Activated naive CD8-positive, alpha-beta T cell treated with anti-CD3 and anti-CD28 coated beads for 36 hours (primary cell): ENCODE measurements around the gene IREB2. TPM values are rescaled to one million over a fixed set of nuclear protein-coding genes. Genes with fewer than 3 reads are reported as not detected.

Experiments used
- DNase-seq: peaks from one replicate; pipeline ENCODE4 v3.0.0; 2021
- H3K27ac Mint-ChIP-seq: one replicate; pipeline ENCODE4 v1.8.0; 2022; ENCODE audit warnings: mild to moderate bottlenecking, moderate library complexity, mixed read lengths
- H3K27me3 Mint-ChIP-seq: one replicate; pipeline ENCODE4 v1.8.0; 2022; ENCODE audit warnings: mild to moderate bottlenecking, mixed read lengths
- H3K36me3 Mint-ChIP-seq: one replicate; pipeline ENCODE4 v1.8.0; 2021; ENCODE audit warnings: mild to moderate bottlenecking, mixed read lengths
- H3K4me1 Mint-ChIP-seq: one replicate; pipeline ENCODE4 v1.8.0; 2021; ENCODE audit warnings: mixed read lengths
- H3K4me3 Mint-ChIP-seq: one replicate; pipeline ENCODE4 v1.8.0; 2022; ENCODE audit warnings: mild to moderate bottlenecking, moderate library complexity, mixed read lengths
- H3K9me3 Mint-ChIP-seq: one replicate; pipeline ENCODE4 v1.8.0; 2022; ENCODE audit warnings: mixed read lengths
- total RNA-seq, 2 experiments: library from RNA; stranded (reverse); gene quantifications; one replicate each; pipeline ENCODE4 v1.2.3, GENCODE V29; 2021

IREB2 gene
- total RNA-seq, 2 experiments from 2014 or later, result 68.2 to 69.4 TPM

DNA sequence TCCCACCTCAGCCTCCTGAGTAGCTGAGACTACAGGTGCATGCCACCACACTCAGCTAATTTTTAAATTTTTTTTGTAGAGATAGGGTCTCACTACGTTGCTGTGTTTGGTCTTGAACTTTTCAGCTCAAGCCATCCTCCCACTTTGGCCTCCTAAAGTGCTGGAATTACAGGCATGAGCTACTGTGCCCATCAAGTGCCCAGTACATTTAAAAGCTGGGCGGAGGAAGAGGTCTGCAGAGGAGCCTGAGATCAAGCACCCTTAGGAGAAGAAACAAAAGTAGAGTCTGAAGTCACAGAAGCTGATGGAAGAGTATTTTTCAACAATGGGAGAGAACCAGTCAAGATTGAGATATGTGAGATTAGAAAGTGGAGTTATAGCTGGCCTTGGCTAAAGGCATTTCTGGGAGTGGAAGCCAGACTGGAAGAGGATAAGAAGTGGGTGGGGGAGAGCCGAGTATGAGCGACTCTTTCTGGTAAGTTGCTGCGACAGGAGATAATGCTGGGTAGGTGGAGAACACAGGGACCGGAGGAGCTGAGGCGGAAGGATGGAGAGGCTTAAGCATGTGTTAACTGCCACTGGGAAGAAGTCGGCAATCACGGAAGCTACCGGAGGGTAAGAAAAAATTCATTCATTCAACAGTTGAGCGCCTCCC lies 782 bp upstream of the IREB2 start:
- Mint-ChIP-seq H3K36me3 (peaks cover 19% of the 10 kb centered on the region), H3K4me1 (peaks cover 30% of the 10 kb centered on the region), H3K27me3 (no peaks in the 10 kb centered on the region), H3K4me3 (peak overlapping the region; percentile 96), H3K27ac (peak overlapping the region; percentile 98), H3K9me3 (no peaks in the 10 kb centered on the region)
- DNase-seq, result no peak

DNA sequence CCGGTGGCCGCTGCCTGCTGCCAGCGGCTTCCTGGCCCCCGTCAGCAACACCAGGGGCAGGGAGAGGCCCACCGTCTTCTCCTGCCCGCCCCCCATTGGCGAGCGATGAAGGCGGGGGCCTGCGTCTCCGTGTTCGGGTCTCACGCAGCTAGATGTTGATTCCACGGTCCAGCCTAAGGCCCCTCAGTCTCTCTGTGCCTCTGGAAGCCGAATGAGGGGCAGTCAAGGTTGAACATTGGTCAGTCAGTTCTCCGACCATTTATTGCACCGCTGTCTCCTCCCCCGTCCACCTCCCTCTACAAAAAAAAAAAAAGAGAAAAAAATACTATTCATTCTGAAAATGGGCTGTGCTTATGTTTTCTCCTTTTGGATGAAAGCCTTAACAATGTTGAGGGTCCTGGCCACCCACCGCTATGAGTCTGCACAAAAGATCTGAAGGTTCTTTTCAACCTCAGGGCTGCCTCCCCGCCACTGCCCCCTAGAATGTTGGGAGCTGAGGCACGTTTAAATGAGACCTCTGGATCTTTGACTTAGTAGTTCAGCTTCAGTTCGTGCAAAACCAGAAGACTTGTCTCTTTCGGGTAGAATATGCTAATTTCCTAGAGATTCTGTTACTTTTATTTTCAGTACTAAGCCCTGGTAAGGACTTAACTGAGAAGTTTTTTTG lies 736 bp downstream of the IREB2 start:
- peak overlapping the region; percentile 98 for H3K27ac Mint-ChIP-seq
- peak; percentile 36 for DNase-seq
- peaks cover 41% of the 10 kb centered on the region for H3K4me1 Mint-ChIP-seq
- H3K9me3 Mint-ChIP-seq, result peaks cover 1% of the 10 kb centered on the region
- peaks cover 27% of the 10 kb centered on the region for H3K36me3 Mint-ChIP-seq
- H3K27me3 Mint-ChIP-seq, result no peaks in the 10 kb centered on the region
- peak overlapping the region; percentile 96 for H3K4me3 Mint-ChIP-seq

GRCh38 chr15:78440375-78441373 lies 2.7 kb downstream of the IREB2 start:
- H3K4me1 Mint-ChIP-seq, result peaks cover 48% of the 10 kb centered on the region
- H3K27ac Mint-ChIP-seq, result peak overlapping the region; percentile 82
- H3K27me3 Mint-ChIP-seq, result no peaks in the 10 kb centered on the region
- peaks cover 40% of the 10 kb centered on the region for H3K36me3 Mint-ChIP-seq
- DNase-seq, result peak; percentile 18
- peaks cover 1% of the 10 kb centered on the region for H3K9me3 Mint-ChIP-seq
- H3K4me3 Mint-ChIP-seq, result peak overlapping the region; percentile 96

GRCh38 chr15:78444255-78444654 lies 6.2 kb downstream of the IREB2 start:
- Mint-ChIP-seq H3K27me3 (no peaks in the 10 kb centered on the region), H3K4me1 (peaks cover 53% of the 10 kb centered on the region), H3K4me3 (no peak overlapping the region), H3K36me3 (peaks cover 56% of the 10 kb centered on the region), H3K27ac (peak overlapping the region; percentile 49), H3K9me3 (peaks cover 1% of the 10 kb centered on the region)
- DNase-seq, result no peak

GRCh38 chr15:78445875-78446274 lies 7.9 kb downstream of the IREB2 start:
- H3K4me3 Mint-ChIP-seq, result no peak overlapping the region
- H3K27me3 Mint-ChIP-seq, result no peaks in the 10 kb centered on the region
- peak overlapping the region; percentile 14 for H3K27ac Mint-ChIP-seq
- DNase-seq, result no peak
- peaks cover 49% of the 10 kb centered on the region for H3K4me1 Mint-ChIP-seq
- H3K9me3 Mint-ChIP-seq, result peaks cover 1% of the 10 kb centered on the region
- H3K36me3 Mint-ChIP-seq, result peaks cover 56% of the 10 kb centered on the region

GRCh38 chr15:78446551-78446950 lies 8.5 kb downstream of the IREB2 start:
- Mint-ChIP-seq H3K36me3 (peaks cover 50% of the 10 kb centered on the region), H3K4me3 (no peak overlapping the region), H3K4me1 (peaks cover 43% of the 10 kb centered on the region)

GRCh38 chr15:78448441-78449219 lies 10.6 kb downstream of the IREB2 start:
- H3K4me3 Mint-ChIP-seq, result no peak overlapping the region
- no peaks in the 10 kb centered on the region for H3K9me3 Mint-ChIP-seq
- H3K27ac Mint-ChIP-seq, result no peak overlapping the region
- peaks cover 48% of the 10 kb centered on the region for H3K36me3 Mint-ChIP-seq
- peaks cover 50% of the 10 kb centered on the region for H3K4me1 Mint-ChIP-seq
- no peaks in the 10 kb centered on the region for H3K27me3 Mint-ChIP-seq
- DNase-seq, result no peak

More at GRCh38 chr15:78446551-78446950, 8.5 kb downstream of the IREB2 start:
- H3K27me3 Mint-ChIP-seq, result no peaks in the 10 kb centered on the region
- H3K27ac Mint-ChIP-seq, result no peak overlapping the region
- H3K9me3 Mint-ChIP-seq, result peaks cover 1% of the 10 kb centered on the region
- no peak for DNase-seq

GRCh38 chr15:78449220-78449999 lies 11.4 kb downstream of the IREB2 start:
- no peak overlapping the region for H3K4me3 Mint-ChIP-seq
- peaks cover 43% of the 10 kb centered on the region for H3K36me3 Mint-ChIP-seq
- no peak for DNase-seq
- H3K27me3 Mint-ChIP-seq, result no peaks in the 10 kb centered on the region
- peaks cover 51% of the 10 kb centered on the region for H3K4me1 Mint-ChIP-seq
- H3K9me3 Mint-ChIP-seq, result no peaks in the 10 kb centered on the region
- no peak overlapping the region for H3K27ac Mint-ChIP-seq

GRCh38 chr15:78450285-78450858 lies 12.4 kb downstream of the IREB2 start:
- H3K4me3 Mint-ChIP-seq, result no peak overlapping the region
- H3K27ac Mint-ChIP-seq, result no peak overlapping the region
- H3K9me3 Mint-ChIP-seq, result no peaks in the 10 kb centered on the region
- H3K36me3 Mint-ChIP-seq, result peaks cover 38% of the 10 kb centered on the region
- no peak for DNase-seq
- H3K4me1 Mint-ChIP-seq, result peaks cover 55% of the 10 kb centered on the region
- no peaks in the 10 kb centered on the region for H3K27me3 Mint-ChIP-seq

- H3K36me3 Mint-ChIP-seq, result peaks cover 22% of the 10 kb centered on the region
- H3K27me3 Mint-ChIP-seq, result no peaks in the 10 kb centered on the region
- H3K27ac Mint-ChIP-seq, result no peak overlapping the region
- no peak overlapping the region for H3K4me3 Mint-ChIP-seq
- H3K9me3 Mint-ChIP-seq, result no peaks in the 10 kb centered on the region
- peaks cover 64% of the 10 kb centered on the region for H3K4me1 Mint-ChIP-seq
- no peak for DNase-seq
Measured at GRCh38 chr15:78452485-78452884, 14.5 kb downstream of the IREB2 start.

DNA sequence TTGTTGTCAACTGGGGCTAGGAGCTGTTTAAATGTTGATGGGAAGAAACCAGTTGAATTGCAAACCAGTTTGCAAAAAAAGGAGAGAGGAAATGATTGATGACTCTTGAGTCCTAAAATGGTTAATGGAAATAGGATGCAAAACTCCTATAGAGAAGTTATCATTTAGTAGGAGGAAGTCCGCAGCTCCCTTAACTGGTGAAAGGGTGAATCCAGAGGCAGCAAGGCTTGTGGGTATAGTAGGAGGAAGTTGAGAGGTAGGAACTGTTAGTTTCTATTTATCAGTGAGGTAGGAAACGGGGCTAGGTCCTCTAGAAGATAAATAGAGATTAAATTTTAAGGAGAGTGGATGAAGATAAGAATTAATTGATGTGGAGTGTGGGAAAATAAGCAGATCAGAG lies 15.4 kb downstream of the IREB2 start:
- peaks cover 72% of the 10 kb centered on the region for H3K4me1 Mint-ChIP-seq

GRCh38 chr15:78454992-78455391 lies 17.0 kb downstream of the IREB2 start:
- H3K27me3 Mint-ChIP-seq, result no peaks in the 10 kb centered on the region
- H3K27ac Mint-ChIP-seq, result no peak overlapping the region
- H3K4me3 Mint-ChIP-seq, result no peak overlapping the region
- peaks cover 65% of the 10 kb centered on the region for H3K4me1 Mint-ChIP-seq
- H3K36me3 Mint-ChIP-seq, result peaks cover 15% of the 10 kb centered on the region
- H3K9me3 Mint-ChIP-seq, result no peaks in the 10 kb centered on the region
- no peak for DNase-seq

More for the DNA sequence above, 15.4 kb downstream of the IREB2 start:
- Mint-ChIP-seq H3K36me3 (peaks cover 17% of the 10 kb centered on the region), H3K9me3 (no peaks in the 10 kb centered on the region), H3K27me3 (no peaks in the 10 kb centered on the region), H3K27ac (no peak overlapping the region), H3K4me3 (no peak overlapping the region)
- DNase-seq, result no peak

DNA sequence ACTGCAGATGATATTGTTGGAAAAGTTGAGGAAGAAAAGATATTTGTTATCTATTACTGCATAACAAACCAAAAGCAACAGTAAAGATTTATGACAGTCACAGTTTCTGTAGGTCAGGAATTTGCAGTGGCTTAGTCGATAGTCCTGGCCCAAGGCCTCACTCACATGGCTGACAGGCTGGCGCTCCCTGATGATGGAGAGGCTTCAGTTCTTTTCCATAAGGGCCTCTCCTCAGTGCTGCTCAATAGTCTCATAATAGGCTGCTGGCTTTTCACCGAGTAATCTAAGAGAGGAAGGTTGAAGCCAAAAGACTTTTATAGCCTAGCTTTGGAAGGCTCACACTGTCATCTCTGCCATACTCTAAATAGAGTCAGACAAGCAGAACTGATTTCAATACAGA lies 17.7 kb downstream of the IREB2 start:
- no peaks in the 10 kb centered on the region for H3K9me3 Mint-ChIP-seq
- H3K4me1 Mint-ChIP-seq, result peaks cover 69% of the 10 kb centered on the region
- DNase-seq, result no peak
- no peaks in the 10 kb centered on the region for H3K27me3 Mint-ChIP-seq
- peaks cover 11% of the 10 kb centered on the region for H3K36me3 Mint-ChIP-seq
- no peak overlapping the region for H3K27ac Mint-ChIP-seq
- H3K4me3 Mint-ChIP-seq, result no peak overlapping the region
